ENCODE data around the gene ELMO2.

Gene ELMO2

GRCh38 chr20:46341074-46342009 lies 65.1 kb downstream of the ELMO2 start:
- Histone ChIP-seq H2AFZ (ENCODE audit: low read length) (no peak overlapping the region), H3K27ac (ENCODE audit: low read length) (no peak overlapping the region), H3K79me2 (ENCODE audit: low read length) (no peaks in the 10 kb centered on the region), H4K20me1 (ENCODE audit: insufficient read depth, low read length) (no peaks in the 10 kb centered on the region), H3K4me2 (ENCODE audit: low read depth, low read length) (no peak overlapping the region), H3K4me3 (ENCODE audit: low read length) (no peak overlapping the region), H3K36me3 (replicated peaks; ENCODE audit: insufficient read depth, low read length) (no peaks in the 10 kb centered on the region), H3K4me1 (ENCODE audit: low read length) (no peaks in the 10 kb centered on the region), H3K9me3 (replicated peaks; ENCODE audit: insufficient read depth, low read length) (no peaks in the 10 kb centered on the region), H3K9ac (ENCODE audit: low read length) (no peak overlapping the region), H3F3A (ENCODE audit: insufficient read depth, low read length) (no peaks in the 10 kb centered on the region), H3K9me2 (replicated peaks; ENCODE audit: insufficient read depth, low read length) (no peaks in the 10 kb centered on the region), H3K27me3 (replicated peaks; ENCODE audit: insufficient read depth, low read length) (peaks cover 73% of the 10 kb centered on the region)
- DNase-seq, result no peak
- TF ChIP-seq CTCF (IDR thresholded peaks at IDR 0.05; ENCODE audit: low read length) (no peak), EZH2 (optimal IDR thresholded peaks at IDR 0.05; ENCODE audit: low read depth, low read length) (no peak), EZH2phosphoT487 (IDR thresholded peaks at IDR 0.05; ENCODE audit: low read length) (no peak)

- Histone ChIP-seq H3K4me2 (ENCODE audit: low read depth, low read length) (no peak overlapping the region), H2AFZ (ENCODE audit: low read length) (no peak overlapping the region), H3K27ac (ENCODE audit: low read length) (no peak overlapping the region), H3K9ac (ENCODE audit: low read length) (no peak overlapping the region), H3K4me3 (ENCODE audit: low read length) (no peak overlapping the region), H3K27me3 (replicated peaks; ENCODE audit: insufficient read depth, low read length) (peaks cover 77% of the 10 kb centered on the region), H4K20me1 (ENCODE audit: insufficient read depth, low read length) (no peaks in the 10 kb centered on the region), H3K9me3 (replicated peaks; ENCODE audit: insufficient read depth, low read length) (no peaks in the 10 kb centered on the region), H3K36me3 (replicated peaks; ENCODE audit: insufficient read depth, low read length) (no peaks in the 10 kb centered on the region), H3F3A (ENCODE audit: insufficient read depth, low read length) (no peaks in the 10 kb centered on the region), H3K79me2 (ENCODE audit: low read length) (no peaks in the 10 kb centered on the region), H3K9me2 (replicated peaks; ENCODE audit: insufficient read depth, low read length) (no peaks in the 10 kb centered on the region), H3K4me1 (ENCODE audit: low read length) (no peaks in the 10 kb centered on the region)
- TF ChIP-seq CTCF (IDR thresholded peaks at IDR 0.05; ENCODE audit: low read length) (no peak), EZH2phosphoT487 (IDR thresholded peaks at IDR 0.05; ENCODE audit: low read length) (no peak), EZH2 (optimal IDR thresholded peaks at IDR 0.05; ENCODE audit: low read depth, low read length) (no peak)
- no peak for DNase-seq
Observed at GRCh38 chr20:46339037-46339436, 67.4 kb downstream of the ELMO2 start.

GRCh38 chr20:46336735-46337134 lies 69.7 kb downstream of the ELMO2 start:
- H3K4me1 ChIP-seq (ENCODE audit: low read length), result no peaks in the 10 kb centered on the region
- no peak for DNase-seq
- no peaks in the 10 kb centered on the region for H3F3A ChIP-seq (ENCODE audit: insufficient read depth, low read length)
- no peaks in the 10 kb centered on the region for H3K36me3 ChIP-seq (replicated peaks; ENCODE audit: insufficient read depth, low read length)
- no peaks in the 10 kb centered on the region for H3K79me2 ChIP-seq (ENCODE audit: low read length)
- no peak for TF ChIP-seq EZH2phosphoT487 (IDR thresholded peaks at IDR 0.05; ENCODE audit: low read length)
- H3K9ac ChIP-seq (ENCODE audit: low read length), result no peak overlapping the region
- H3K4me2 ChIP-seq (ENCODE audit: low read depth, low read length), result no peak overlapping the region
- H3K27ac ChIP-seq (ENCODE audit: low read length), result no peak overlapping the region
- H4K20me1 ChIP-seq (ENCODE audit: insufficient read depth, low read length), result no peaks in the 10 kb centered on the region
- H3K9me3 ChIP-seq (replicated peaks; ENCODE audit: insufficient read depth, low read length), result no peaks in the 10 kb centered on the region
- peaks cover 76% of the 10 kb centered on the region for H3K27me3 ChIP-seq (replicated peaks; ENCODE audit: insufficient read depth, low read length)
- no peak overlapping the region for H3K4me3 ChIP-seq (ENCODE audit: low read length)
- H3K9me2 ChIP-seq (replicated peaks; ENCODE audit: insufficient read depth, low read length), result no peaks in the 10 kb centered on the region
- H2AFZ ChIP-seq (ENCODE audit: low read length), result no peak overlapping the region
